Measurements from ENCODE around the gene SETD1A. TPM values are rescaled to one million over a fixed set of nuclear protein-coding genes. Genes with fewer than 3 reads are reported as not detected.
A peak's percentile ranks its signal among the peaks of the same experiment; 100 is the strongest.

SETD1A gene
- total RNA-seq, 6 donors from 2014 or later: 9.1 to 30.4 (median 17.0) TPM

GRCh38 chr16:30928390-30928789, 29.2 kb upstream of the SETD1A start:
- WGBS, 2 donors: 92 to 96% methylated on average over 8 to 11 of the region's 11 CpGs
- H3K27ac ChIP-seq: no peak overlapping the region
- H3K36me3 ChIP-seq: peaks cover 0 to 61% (median 28%) of the 10 kb centered on the region in 4 donors
- no peaks in the 10 kb centered on the region for H3K9me3 ChIP-seq
- peaks cover 8 to 23% (median 12%) of the 10 kb centered on the region in 4 donors for H3K4me1 ChIP-seq
- ATAC-seq (ENCODE audit: low FRiP score in 2 of 2): no peak
- no peaks in the 10 kb centered on the region for H3K27me3 ChIP-seq
- H3K4me3 ChIP-seq: no peak overlapping the region
- peak in 1 of 2 donors; percentile 72 for DNase-seq
- TF ChIP-seq POLR2AphosphoS5 (IDR thresholded peaks at IDR 0.05): no peak
- TF ChIP-seq, protein P1, sequence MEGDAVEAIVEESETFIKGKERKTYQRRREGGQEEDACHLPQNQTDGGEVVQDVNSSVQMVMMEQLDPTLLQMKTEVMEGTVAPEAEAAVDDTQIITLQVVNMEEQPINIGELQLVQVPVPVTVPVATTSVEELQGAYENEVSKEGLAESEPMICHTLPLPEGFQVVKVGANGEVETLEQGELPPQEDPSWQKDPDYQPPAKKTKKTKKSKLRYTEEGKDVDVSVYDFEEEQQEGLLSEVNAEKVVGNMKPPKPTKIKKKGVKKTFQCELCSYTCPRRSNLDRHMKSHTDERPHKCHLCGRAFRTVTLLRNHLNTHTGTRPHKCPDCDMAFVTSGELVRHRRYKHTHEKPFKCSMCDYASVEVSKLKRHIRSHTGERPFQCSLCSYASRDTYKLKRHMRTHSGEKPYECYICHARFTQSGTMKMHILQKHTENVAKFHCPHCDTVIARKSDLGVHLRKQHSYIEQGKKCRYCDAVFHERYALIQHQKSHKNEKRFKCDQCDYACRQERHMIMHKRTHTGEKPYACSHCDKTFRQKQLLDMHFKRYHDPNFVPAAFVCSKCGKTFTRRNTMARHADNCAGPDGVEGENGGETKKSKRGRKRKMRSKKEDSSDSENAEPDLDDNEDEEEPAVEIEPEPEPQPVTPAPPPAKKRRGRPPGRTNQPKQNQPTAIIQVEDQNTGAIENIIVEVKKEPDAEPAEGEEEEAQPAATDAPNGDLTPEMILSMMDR (IDR thresholded peaks at IDR 0.05): no peak
- TF ChIP-seq EP300 (IDR thresholded peaks at IDR 0.05): no peak
- no peak for TF ChIP-seq POLR2A (IDR thresholded peaks at IDR 0.05)

DNA sequence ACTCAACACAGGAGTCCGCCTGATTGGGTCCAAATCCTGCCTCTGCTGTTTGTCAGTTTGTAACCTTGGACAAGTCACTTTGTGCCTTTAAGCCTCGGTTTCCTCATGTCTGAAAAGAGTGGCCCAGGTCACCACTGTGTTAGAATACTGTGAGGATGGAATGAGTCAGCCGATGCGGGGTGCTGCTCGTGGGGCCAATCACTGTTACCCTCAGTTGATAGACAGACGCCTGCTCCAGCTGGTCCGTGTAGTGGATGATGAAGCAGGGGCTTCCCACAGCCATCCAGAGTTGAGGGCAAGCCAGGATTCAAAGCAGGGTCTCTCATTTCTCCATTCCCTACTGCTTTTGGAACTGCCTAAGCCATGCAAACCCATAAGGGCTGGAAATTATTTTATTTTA, 28.4 kb upstream of the SETD1A start:
- DNase-seq (no peak), ATAC-seq (ENCODE audit: low FRiP score in 2 of 2) (no peak)
- H3K27ac ChIP-seq: no peak overlapping the region
- no peaks in the 10 kb centered on the region for H3K27me3 ChIP-seq
- TF ChIP-seq, protein P1 (IDR thresholded peaks at IDR 0.05): no peak
- no peaks in the 10 kb centered on the region for H3K9me3 ChIP-seq
- H3K4me3 ChIP-seq: no peak overlapping the region
- H3K4me1 ChIP-seq: peaks cover 6 to 16% (median 7%) of the 10 kb centered on the region in 4 donors
- WGBS, 2 donors: 84 to 89% methylated on average over 7 of the region's 7 CpGs
- H3K36me3 ChIP-seq: peaks cover 0 to 66% (median 28%) of the 10 kb centered on the region in 4 donors

GRCh38 chr16:30930160-30930571, 27.4 kb upstream of the SETD1A start:
- peak in 1 of 2 donors; percentile 85 for DNase-seq
- TF ChIP-seq POLR2A (IDR thresholded peaks at IDR 0.05) (no peak), EP300 (IDR thresholded peaks at IDR 0.05) (no peak), POLR2AphosphoS5 (IDR thresholded peaks at IDR 0.05) (no peak)
- TF ChIP-seq, protein P1 (IDR thresholded peaks at IDR 0.05): no peak
- H3K36me3 ChIP-seq: peaks cover 0 to 66% (median 28%) of the 10 kb centered on the region in 4 donors
- 92 to 96% methylated on average over 17 to 27 of the region's 35 CpGs for WGBS, 2 donors
- no peaks in the 10 kb centered on the region for H3K9me3 ChIP-seq
- H3K27ac ChIP-seq: no peak overlapping the region
- ATAC-seq (ENCODE audit: low FRiP score in 2 of 2): no peak
- no peaks in the 10 kb centered on the region for H3K27me3 ChIP-seq
- H3K4me3 ChIP-seq: no peak overlapping the region
- peaks cover 0 to 6% (median 0%) of the 10 kb centered on the region in 4 donors for H3K4me1 ChIP-seq

- Histone ChIP-seq H3K27me3 (no peaks in the 10 kb centered on the region), H3K36me3 (peaks cover 0 to 69% (median 31%) of the 10 kb centered on the region in 4 donors), H3K9me3 (no peaks in the 10 kb centered on the region), H3K27ac (no peak overlapping the region), H3K4me1 (peaks cover 0 to 4% (median 0%) of the 10 kb centered on the region in 4 donors), H3K4me3 (no peak overlapping the region)
- DNase-seq: no peak
- ATAC-seq (ENCODE audit: low FRiP score in 2 of 2): no peak
- WGBS, 2 donors: 73 to 77% methylated on average over 11 to 12 of the region's 12 CpGs
- TF ChIP-seq, protein P1 (IDR thresholded peaks at IDR 0.05): no peak
Observed at GRCh38 chr16:30931068-30931650, 26.4 kb upstream of the SETD1A start.

Data from upper lobe of left lung (tissue), 6 donors.